Panc1 (cell line): ENCODE data around the gene ALK. TPM values are rescaled to one million over a fixed set of nuclear protein-coding genes. Genes with fewer than 3 reads are reported as not detected.

ENCODE experiments used
- ATAC-seq: fragments of 200-7000 bp; cut with Tn5 transposase; 2 replicates; pipeline ENCODE4 v1.9.1; 2020; ENCODE audit warnings: mild to moderate bottlenecking, moderate library complexity
- BruUV-seq: library from RNA; stranded (reverse); fragments of 400-500 nt; replicated peaks from 2 replicates; lab custom pipeline; 2021; lab: Mats Ljungman, UMichigan
- CTCF ChIA-PET: fragments of 300-600 bp; sonication (Branson Sonifier 250); formaldehyde crosslinking; loops from one replicate; lab custom pipeline; 2022; ENCODE audit warnings: antibody characterized with exemption; lab: Charles Lee
- POLR2A ChIA-PET: fragments of 300-600 bp; sonication (Branson Sonifier 250); formaldehyde crosslinking; loops from one replicate; lab custom pipeline; 2022; ENCODE audit warnings: antibody characterized with exemption; lab: Charles Lee
- DNase-seq: peaks from one replicate; pipeline ENCODE4 v3.0.0-alpha.2; 2010; ENCODE audit warnings: low read depth, low spot score
- H3K27ac ChIP-seq: 2 replicates; pipeline ENCODE4 v1.5.1; 2011; ENCODE audit warnings: mild to moderate bottlenecking, low read length, inconsistent platforms
- H3K27me3 ChIP-seq: fragments of 200-500 bp; sonication (Bioruptor generic); 2 replicates; pipeline ENCODE4 v1.6.0; 2014; ENCODE audit warnings: low read length, inconsistent platforms; ENCODE audit not compliant: control insufficient read depth, insufficient read depth
- H3K36me3 ChIP-seq: fragments of 200-500 bp; sonication (Bioruptor generic); 2 replicates; pipeline ENCODE4 v1.5.1; 2014; ENCODE audit warnings: inconsistent platforms, mild to moderate bottlenecking, low read length, moderate library complexity; ENCODE audit not compliant: control insufficient read depth, insufficient read depth
- H3K4me1 ChIP-seq: 2 replicates; pipeline ENCODE4 v1.5.1; 2011; ENCODE audit warnings: inconsistent platforms, mild to moderate bottlenecking, low read length, moderate library complexity; ENCODE audit not compliant: control insufficient read depth, insufficient read depth
- H3K4me3 ChIP-seq, 2 experiments: 2 replicates each; pipeline ENCODE4 v1.5.1; 2011 to 2012; ENCODE audit warnings: low read depth in 2 of 2, low read length in 2 of 2, mild to moderate bottlenecking in 2 of 2, inconsistent platforms in 1 of 2, moderate library complexity in 1 of 2
- H3K9me3 ChIP-seq: fragments of 200-500 bp; sonication (Bioruptor generic); 2 replicates; pipeline ENCODE4 v1.5.1; 2014; ENCODE audit warnings: low read depth, mild to moderate bottlenecking, inconsistent platforms, low read length, moderate library complexity; ENCODE audit not compliant: control insufficient read depth, insufficient read depth
- CTCF ChIP-seq: fragments of 450-650 bp; IDR thresholded peaks from 2 replicates; pipeline ENCODE4 v1.5.1; 2017; ENCODE audit warnings: mild to moderate bottlenecking
- POLR2AphosphoS5 ChIP-seq: IDR thresholded peaks from 2 replicates; pipeline ENCODE4 v1.6.1; 2012; ENCODE audit warnings: mild to moderate bottlenecking, low read depth, low read length, moderate library complexity
- REST ChIP-seq, 2 experiments: IDR thresholded peaks; 2 replicates each; pipeline ENCODE4 v1.6.1; 2011 to 2012; ENCODE audit warnings: low read depth in 2 of 2, control low read depth in 1 of 2, low read length in 1 of 2, mild to moderate bottlenecking in 1 of 2, moderate library complexity in 1 of 2; ENCODE audit not compliant: insufficient read depth in 1 of 2
- SIN3A ChIP-seq: IDR thresholded peaks from 2 replicates; pipeline ENCODE4 v1.6.1; 2012; ENCODE audit warnings: low read depth, mild to moderate bottlenecking, low read length, moderate library complexity, borderline replicate concordance; ENCODE audit not compliant: insufficient read depth
- TCF7L2 ChIP-seq: IDR thresholded peaks from 2 replicates; pipeline ENCODE4 v1.6.1; 2011; ENCODE audit warnings: mild to moderate bottlenecking, low read depth, low read length, inconsistent platforms
- in situ Hi-C: cut with HindIII; loops from 2 replicates; pipeline ENCODE4 v1.10.0; 2016; ENCODE audit warnings: low sequenced_read_pairs, low pct_unique_long_range_greater_than_20kb
- intact Hi-C: fragments of 100-400 bp; cut with micrococcal nuclease; formaldehyde crosslinking; loops from one replicate; pipeline ENCODE4 v1.10.0; 2022; ENCODE audit not compliant: unreplicated experiment
- total RNA-seq: library from RNA; stranded (reverse); gene quantifications from one replicate; pipeline ENCODE4 v1.2.1, GENCODE V29; 2021; ENCODE audit not compliant: unreplicated experiment

The ALK gene
- total RNA-seq, 1 experiment from 2014 or later = not detected

- CTCF ChIA-PET = no interaction called here
- in situ Hi-C loops = no loop called here
These were observed 678.6 kb downstream of the ALK start for GRCh38 chr2:29242621-29243375.

More at GRCh38 chr2:29242621-29243375, 678.6 kb downstream of the ALK start:
- no TSS peak for BruUV-seq
- TF ChIP-seq POLR2AphosphoS5 (no peak), CTCF (no peak), REST (IDR thresholded peaks at IDR 0.05; ENCODE audit: insufficient read depth in 1 of 2, low read depth in 2 of 2, low read length in 1 of 2) (no peak), TCF7L2 (no peak), SIN3A (no peak)
- no peaks in the 10 kb centered on the region for H3K4me1 ChIP-seq
- H3K27me3 ChIP-seq = no peaks in the 10 kb centered on the region; the same call in 1 of the 2 replicates
- no peak overlapping the region for H3K27ac ChIP-seq
- ATAC-seq (no peak), DNase-seq (no peak)
- H3K9me3 ChIP-seq = no peaks in the 10 kb centered on the region
- intact Hi-C loops = no loop called here
- no peak overlapping the region for H3K4me3 ChIP-seq
- POLR2A ChIA-PET = no interaction called here
- H3K36me3 ChIP-seq = no peaks in the 10 kb centered on the region
